MCF 10A (cell line): ENCODE measurements around the gene DCAF10. TPM values are rescaled to one million over a fixed set of nuclear protein-coding genes. Genes with fewer than 3 reads are reported as not detected.

ENCODE experiments used
- BruUV-seq: library from RNA; stranded (reverse); fragments of 400-500 nt; replicated peaks from 2 replicates; lab custom pipeline; 2021; lab: Mats Ljungman, UMichigan
- CTCF ChIA-PET: fragments of 300-600 bp; sonication (Branson Sonifier 250); formaldehyde crosslinking; extraction: SDS; loops from one replicate; lab custom pipeline; 2021; ENCODE audit warnings: antibody characterized with exemption, inconsistent platforms; lab: Yijun Ruan, JAX
- POLR2A ChIA-PET: fragments of 300-600, 350-650 bp; sonication (Branson Sonifier 250); formaldehyde crosslinking; extraction: SDS; loops from one replicate; lab custom pipeline; 2020; ENCODE audit warnings: antibody characterized with exemption, inconsistent platforms; lab: Yijun Ruan, JAX
- DNase-seq: peaks from one replicate; pipeline ENCODE4 v3.0.0-alpha.2; 2018; ENCODE audit not compliant: unreplicated experiment
- H3K27ac Mint-ChIP-seq: one replicate; pipeline ENCODE4 v1.8.0; 2022; ENCODE audit warnings: mild to moderate bottlenecking, low read depth, mixed read lengths; ENCODE audit not compliant: unreplicated experiment
- H3K27me3 Mint-ChIP-seq: one replicate; pipeline ENCODE4 v1.8.0; 2022; ENCODE audit warnings: mixed read lengths; ENCODE audit not compliant: insufficient read depth, unreplicated experiment
- H3K36me3 Mint-ChIP-seq: one replicate; pipeline ENCODE4 v1.8.0; 2022; ENCODE audit warnings: mild to moderate bottlenecking, moderate library complexity, mixed read lengths; ENCODE audit not compliant: insufficient read depth, unreplicated experiment
- H3K4me1 Mint-ChIP-seq: one replicate; pipeline ENCODE4 v1.8.0; 2022; ENCODE audit warnings: mixed read lengths; ENCODE audit not compliant: insufficient read depth, unreplicated experiment
- H3K4me3 Mint-ChIP-seq: one replicate; pipeline ENCODE4 v1.8.0; 2022; ENCODE audit warnings: mild to moderate bottlenecking, moderate library complexity, mixed read lengths; ENCODE audit not compliant: unreplicated experiment
- H3K9me3 Mint-ChIP-seq: one replicate; pipeline ENCODE4 v1.8.0; 2022; ENCODE audit warnings: mixed read lengths; ENCODE audit not compliant: unreplicated experiment
- CTCF ChIP-seq: fragments of 200-600 bp; IDR thresholded peaks from one replicate; pipeline ENCODE4 v1.8.0; 2022; ENCODE audit warnings: antibody characterized with exemption, mild to moderate bottlenecking; ENCODE audit not compliant: unreplicated experiment
- intact Hi-C: fragments of 100-400 bp; cut with micrococcal nuclease; formaldehyde crosslinking; loops from 2 replicates; pipeline ENCODE4 v1.14.1; 2022
- total RNA-seq: library from RNA; stranded (reverse); gene quantifications from 2 replicates; pipeline ENCODE4 v1.2.3, GENCODE V29; 2022

DCAF10 gene
- total RNA-seq, 1 experiment from 2014 or later: 49.4 TPM

GRCh38 chr9:37870081-37870798 is 69.6 kb downstream of the DCAF10 start:
- ChIA-PET POLR2A (interaction anchor here (1.6 kb wide), 1 partner anchor 32 kb away, joined by 4 read pairs; no protein-coding TSS in a partner anchor), CTCF (interaction anchor here (0.7 kb wide), 2 partner anchors 31 to 267 kb away, joined by 3 read pairs; no protein-coding TSS in a partner anchor)
- Mint-ChIP-seq H3K9me3 (no peaks in the 10 kb centered on the region), H3K4me3 (no peak overlapping the region), H3K27me3 (no peaks in the 10 kb centered on the region), H3K27ac (no peak overlapping the region), H3K36me3 (peaks cover 24% of the 10 kb centered on the region), H3K4me1 (no peaks in the 10 kb centered on the region)
- no peak for TF ChIP-seq CTCF
- intact Hi-C loops: no loop called here
- DNase-seq: no peak
- BruUV-seq: no TSS peak

- no TSS peak for BruUV-seq
- no peak overlapping the region for H3K27ac Mint-ChIP-seq
- no peaks in the 10 kb centered on the region for H3K4me1 Mint-ChIP-seq
- ChIA-PET CTCF (interaction anchor here (0.7 kb wide), 1 partner anchor 31 kb away, joined by 3 read pairs; no protein-coding TSS in a partner anchor), POLR2A (interaction anchor here (1.6 kb wide), 1 partner anchor 32 kb away, joined by 4 read pairs; no protein-coding TSS in a partner anchor)
- H3K4me3 Mint-ChIP-seq: no peak overlapping the region
- H3K9me3 Mint-ChIP-seq: no peaks in the 10 kb centered on the region
- peaks cover 23% of the 10 kb centered on the region for H3K36me3 Mint-ChIP-seq
- intact Hi-C loops: no loop called here
- H3K27me3 Mint-ChIP-seq: no peaks in the 10 kb centered on the region
- TF ChIP-seq CTCF: no peak
- no peak for DNase-seq
These were observed 70.2 kb downstream of the DCAF10 start for GRCh38 chr9:37870799-37871176.

GRCh38 chr9:37873955-37874354 is 73.4 kb downstream of the DCAF10 start:
- DNase-seq: no peak
- BruUV-seq: no TSS peak
- Mint-ChIP-seq H3K27me3 (no peaks in the 10 kb centered on the region), H3K27ac (no peak overlapping the region), H3K4me1 (no peaks in the 10 kb centered on the region), H3K9me3 (no peaks in the 10 kb centered on the region), H3K4me3 (no peak overlapping the region), H3K36me3 (peaks cover 16% of the 10 kb centered on the region)
- CTCF ChIA-PET: no interaction called here
- POLR2A ChIA-PET: no interaction called here
- intact Hi-C loops: no loop called here
- no peak for TF ChIP-seq CTCF

GRCh38 chr9:37876376-37876775 is 75.8 kb downstream of the DCAF10 start:
- Mint-ChIP-seq H3K27me3 (no peaks in the 10 kb centered on the region), H3K4me3 (no peak overlapping the region), H3K27ac (no peak overlapping the region), H3K36me3 (peaks cover 34% of the 10 kb centered on the region), H3K9me3 (no peaks in the 10 kb centered on the region), H3K4me1 (no peaks in the 10 kb centered on the region)
- no TSS peak for BruUV-seq
- intact Hi-C loops: no loop called here
- no peak for TF ChIP-seq CTCF
- POLR2A ChIA-PET: interaction anchor here (0.6 to 0.7 kb wide), 2 partner anchors 68 to 947 kb away, joined by 3 read pairs; no protein-coding TSS in a partner anchor
- CTCF ChIA-PET: no interaction called here
- DNase-seq: no peak
